ENCODE measurements around the gene PAX8. TPM values are rescaled to one million over a fixed set of nuclear protein-coding genes. Genes with fewer than 3 reads are reported as not detected.

Gene PAX8
- total RNA-seq = under 0.01 and 24.3 TPM in 2 replicates

DNA sequence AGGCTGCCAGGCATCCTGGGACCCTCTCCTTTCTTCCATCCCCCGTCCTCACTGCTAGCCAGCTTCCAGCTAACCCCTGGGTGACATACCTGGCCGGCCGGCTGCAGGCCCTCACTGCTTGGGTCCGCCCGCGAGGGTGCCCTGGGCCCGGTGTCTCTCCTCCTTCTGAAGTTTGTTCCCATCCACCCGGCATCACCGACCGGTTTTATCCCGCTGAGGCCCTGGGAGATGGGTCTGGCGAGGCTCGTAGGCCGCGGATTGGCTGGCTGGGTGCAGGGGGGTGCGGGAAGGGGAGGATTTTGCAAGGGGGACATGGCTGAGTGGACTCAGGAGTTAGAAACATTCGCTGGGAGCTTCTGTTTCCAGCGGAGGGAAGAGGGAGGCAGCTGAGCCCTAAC, at the start of gene PAX8:
TSS of gene PAX8 (minus strand) at position 180 of the 398 bp plus-strand sequence. CDS start 527 bp downstream, outside the sequence.

DNA sequence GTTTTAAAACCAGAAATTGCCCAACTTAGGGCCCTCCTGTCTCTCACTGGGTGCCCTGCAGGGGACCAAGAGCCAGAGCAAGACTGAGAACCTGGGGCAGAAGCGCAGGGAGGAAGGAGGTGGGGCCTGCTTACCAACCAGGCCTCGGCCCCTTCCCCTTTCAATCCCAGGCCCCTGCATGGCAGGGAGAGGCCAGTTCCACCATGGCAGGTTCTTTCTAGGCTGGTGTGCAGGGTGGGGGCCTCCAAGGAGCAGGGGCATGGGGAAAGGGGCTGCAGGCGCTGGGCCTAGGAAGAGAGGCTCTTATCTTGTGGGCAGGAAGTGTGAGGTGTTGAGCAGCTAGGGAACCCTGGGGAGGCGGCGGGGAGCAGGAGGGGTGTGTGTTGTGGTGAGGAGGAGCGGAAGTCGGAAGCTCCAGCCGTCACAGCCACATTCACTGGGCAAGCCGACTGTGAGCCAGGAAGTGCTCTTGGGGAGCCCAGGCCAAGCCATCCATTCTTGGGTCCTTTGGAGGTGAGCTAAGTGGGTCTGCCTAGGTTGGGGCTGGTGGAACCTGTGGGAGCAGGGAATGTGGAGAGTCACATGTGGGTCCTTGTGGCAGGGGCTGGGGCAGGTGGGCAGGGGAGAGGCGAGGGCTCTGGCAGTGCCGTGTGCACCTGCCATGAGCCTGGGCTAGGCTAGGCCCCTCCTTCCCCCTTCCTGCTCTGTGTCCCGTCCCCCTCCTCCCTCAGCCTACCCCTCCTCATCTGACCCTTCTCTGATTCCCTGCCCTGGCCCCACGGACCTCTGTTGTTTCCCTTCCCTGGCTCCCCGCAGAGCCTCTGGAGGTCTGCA, 105.0 kb downstream of the PAX8 start, which contains the start of gene PSD4:
TSS of gene PSD4 (plus strand) at position 430 of the 834 bp plus-strand sequence. CDS start 8,486 bp downstream, outside the sequence.

Other genes with a start within 250 kb of the PAX8 start
- not detected in 2 replicates for gene IL36B, start 226.1 kb downstream of the PAX8 start, total RNA-seq
- 1.1 and 8.4 TPM in 2 replicates for gene IL36RN, start 219.7 kb downstream of the PAX8 start, total RNA-seq
- not detected in 2 replicates for gene IL1F10, start 211.0 kb downstream of the PAX8 start, total RNA-seq
- 70.3 and 167 TPM in 2 replicates for gene IL1RN, start 151.3 kb downstream of the PAX8 start, total RNA-seq
- 42.0 and 45.3 TPM in 2 replicates for gene PSD4, start 105.0 kb downstream of the PAX8 start, total RNA-seq
- gene ZNG1B, start 158.8 kb upstream of the PAX8 start, total RNA-seq = 20.5 and 27.0 TPM in 2 replicates
- gene FOXD4L1, start 219.7 kb upstream of the PAX8 start, total RNA-seq = under 0.01 TPM in 2 replicates